C4-2B (cell line): ENCODE results near the gene HS3ST5.

Experiments used
- ZFX ChIP-seq: fragments of 450-650 bp; IDR thresholded peaks from 2 replicates; pipeline ENCODE4 v1.6.1; 2017
- TF ChIP-seq, protein P1 (sequence below): fragments of 450-650 bp; conservative IDR thresholded peaks from 2 replicates; pipeline ENCODE4 v1.5.1; 2017; ENCODE audit warnings: mild to moderate bottlenecking

- TF ChIP-seq, protein P1, sequence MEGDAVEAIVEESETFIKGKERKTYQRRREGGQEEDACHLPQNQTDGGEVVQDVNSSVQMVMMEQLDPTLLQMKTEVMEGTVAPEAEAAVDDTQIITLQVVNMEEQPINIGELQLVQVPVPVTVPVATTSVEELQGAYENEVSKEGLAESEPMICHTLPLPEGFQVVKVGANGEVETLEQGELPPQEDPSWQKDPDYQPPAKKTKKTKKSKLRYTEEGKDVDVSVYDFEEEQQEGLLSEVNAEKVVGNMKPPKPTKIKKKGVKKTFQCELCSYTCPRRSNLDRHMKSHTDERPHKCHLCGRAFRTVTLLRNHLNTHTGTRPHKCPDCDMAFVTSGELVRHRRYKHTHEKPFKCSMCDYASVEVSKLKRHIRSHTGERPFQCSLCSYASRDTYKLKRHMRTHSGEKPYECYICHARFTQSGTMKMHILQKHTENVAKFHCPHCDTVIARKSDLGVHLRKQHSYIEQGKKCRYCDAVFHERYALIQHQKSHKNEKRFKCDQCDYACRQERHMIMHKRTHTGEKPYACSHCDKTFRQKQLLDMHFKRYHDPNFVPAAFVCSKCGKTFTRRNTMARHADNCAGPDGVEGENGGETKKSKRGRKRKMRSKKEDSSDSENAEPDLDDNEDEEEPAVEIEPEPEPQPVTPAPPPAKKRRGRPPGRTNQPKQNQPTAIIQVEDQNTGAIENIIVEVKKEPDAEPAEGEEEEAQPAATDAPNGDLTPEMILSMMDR: no peak
- TF ChIP-seq ZFX: no peak
These were observed 171.8 kb downstream of the HS3ST5 start for GRCh38 chr6:114170958-114171387.
